Central memory CD8-positive, alpha-beta T cell (primary cell): ENCODE data around the gene ADIPOR2.

ENCODE experiments used
- ATAC-seq: fragments of 150-1000 bp; cut with Tn5 transposase; replicated peaks from 2 replicates; pipeline ENCODE4 v1.10.0; 2022; ENCODE audit warnings: mild to moderate bottlenecking, moderate FRiP score, moderate number of reproducible peaks; ENCODE audit not compliant: poor library complexity, severe bottlenecking; ENCODE audit errors: extremely low read depth
- DNase-seq, 2 donors: peaks; one replicate each; pipeline ENCODE4 v3.0.0; 2021; ENCODE audit warnings: low spot score in 2 of 2
- H3K27ac Mint-ChIP-seq: one replicate; pipeline ENCODE4 v1.8.0; 2022; ENCODE audit warnings: low read depth, mild to moderate bottlenecking, moderate library complexity, mixed read lengths
- H3K27me3 Mint-ChIP-seq: one replicate; pipeline ENCODE4 v1.8.0; 2022; ENCODE audit warnings: mixed read lengths
- H3K36me3 Mint-ChIP-seq: one replicate; pipeline ENCODE4 v1.8.0; 2022; ENCODE audit warnings: mild to moderate bottlenecking, moderate library complexity, mixed read lengths; ENCODE audit not compliant: insufficient read depth
- H3K4me1 Mint-ChIP-seq: one replicate; pipeline ENCODE4 v1.8.0; 2022; ENCODE audit warnings: mixed read lengths
- H3K4me3 Mint-ChIP-seq: one replicate; pipeline ENCODE4 v1.8.0; 2022; ENCODE audit warnings: mild to moderate bottlenecking, moderate library complexity, mixed read lengths
- H3K9me3 Mint-ChIP-seq: one replicate; pipeline ENCODE4 v1.8.0; 2022; ENCODE audit warnings: mixed read lengths

The ADIPOR2 gene

GRCh38 chr12:1781772-1782171, 90.9 kb downstream of the ADIPOR2 start:
- no peak for DNase-seq
- H3K27ac Mint-ChIP-seq = peak overlapping the region; percentile 22

GRCh38 chr12:1782215-1782614, 91.3 kb downstream of the ADIPOR2 start:
- Mint-ChIP-seq H3K9me3 (no peaks in the 10 kb centered on the region), H3K4me1 (peaks cover 5% of the 10 kb centered on the region), H3K4me3 (no peak overlapping the region), H3K27me3 (no peaks in the 10 kb centered on the region), H3K27ac (peak overlapping the region; percentile 22), H3K36me3 (peaks cover 25% of the 10 kb centered on the region)
- ATAC-seq = no peak
- no peak for DNase-seq

More at GRCh38 chr12:1781772-1782171, 90.9 kb downstream of the ADIPOR2 start:
- H3K4me1 Mint-ChIP-seq = peaks cover 5% of the 10 kb centered on the region
- ATAC-seq = no peak
- no peak overlapping the region for H3K4me3 Mint-ChIP-seq
- H3K36me3 Mint-ChIP-seq = peaks cover 25% of the 10 kb centered on the region
- no peaks in the 10 kb centered on the region for H3K27me3 Mint-ChIP-seq
- no peaks in the 10 kb centered on the region for H3K9me3 Mint-ChIP-seq

- no peaks in the 10 kb centered on the region for H3K27me3 Mint-ChIP-seq
- H3K9me3 Mint-ChIP-seq = no peaks in the 10 kb centered on the region
- DNase-seq (no peak), ATAC-seq (no peak)
- H3K4me3 Mint-ChIP-seq = no peak overlapping the region
- H3K27ac Mint-ChIP-seq = no peak overlapping the region
- peaks cover 7% of the 10 kb centered on the region for H3K36me3 Mint-ChIP-seq
- H3K4me1 Mint-ChIP-seq = peaks cover 21% of the 10 kb centered on the region
These were observed 96.8 kb downstream of the ADIPOR2 start for GRCh38 chr12:1787714-1788113.

- Mint-ChIP-seq H3K27me3 (no peaks in the 10 kb centered on the region), H3K27ac (no peak overlapping the region), H3K36me3 (peaks cover 3% of the 10 kb centered on the region), H3K4me1 (peaks cover 17% of the 10 kb centered on the region), H3K4me3 (no peak overlapping the region), H3K9me3 (no peaks in the 10 kb centered on the region)
- no peak for ATAC-seq
- no peak for DNase-seq
These were observed 99.6 kb downstream of the ADIPOR2 start for GRCh38 chr12:1790444-1790843.

- DNase-seq (peak in 1 of 2 donors; percentile 65), ATAC-seq (peak; percentile 30)
- Mint-ChIP-seq H3K27ac (peak overlapping the region; percentile 29), H3K4me3 (no peak overlapping the region), H3K4me1 (peaks cover 21% of the 10 kb centered on the region), H3K27me3 (no peaks in the 10 kb centered on the region), H3K9me3 (no peaks in the 10 kb centered on the region), H3K36me3 (peaks cover 3% of the 10 kb centered on the region)
These were observed 100.4 kb downstream of the ADIPOR2 start for GRCh38 chr12:1791104-1791841.

- Mint-ChIP-seq H3K4me1 (peaks cover 21% of the 10 kb centered on the region), H3K36me3 (peaks cover 3% of the 10 kb centered on the region), H3K4me3 (no peak overlapping the region), H3K27me3 (no peaks in the 10 kb centered on the region), H3K27ac (no peak overlapping the region), H3K9me3 (no peaks in the 10 kb centered on the region)
- no peak for ATAC-seq
- DNase-seq = no peak
These were observed 101.5 kb downstream of the ADIPOR2 start for GRCh38 chr12:1792406-1792805.

- Mint-ChIP-seq H3K4me3 (no peak overlapping the region), H3K27ac (no peak overlapping the region), H3K9me3 (no peaks in the 10 kb centered on the region), H3K4me1 (peaks cover 24% of the 10 kb centered on the region), H3K27me3 (no peaks in the 10 kb centered on the region), H3K36me3 (peaks cover 3% of the 10 kb centered on the region)
- ATAC-seq (no peak), DNase-seq (no peak)
These were observed 102.7 kb downstream of the ADIPOR2 start for GRCh38 chr12:1793426-1794210.

GRCh38 chr12:1794440-1795090, 103.7 kb downstream of the ADIPOR2 start:
- ATAC-seq (no peak), DNase-seq (no peak)
- Mint-ChIP-seq H3K4me1 (peaks cover 27% of the 10 kb centered on the region), H3K4me3 (no peak overlapping the region), H3K27ac (no peak overlapping the region), H3K27me3 (no peaks in the 10 kb centered on the region), H3K36me3 (peaks cover 3% of the 10 kb centered on the region), H3K9me3 (no peaks in the 10 kb centered on the region)

GRCh38 chr12:1795221-1795784, 104.4 kb downstream of the ADIPOR2 start:
- Mint-ChIP-seq H3K27ac (peak overlapping the region; percentile 74), H3K4me3 (peak overlapping the region; percentile 83), H3K4me1 (peaks cover 31% of the 10 kb centered on the region), H3K36me3 (peaks cover 3% of the 10 kb centered on the region), H3K9me3 (no peaks in the 10 kb centered on the region), H3K27me3 (no peaks in the 10 kb centered on the region)
- ATAC-seq (no peak), DNase-seq (no peak)

- DNase-seq = peak; percentile 90 to 91
- Mint-ChIP-seq H3K9me3 (no peaks in the 10 kb centered on the region), H3K4me3 (peak overlapping the region; percentile 83), H3K36me3 (peaks cover 3% of the 10 kb centered on the region), H3K27me3 (no peaks in the 10 kb centered on the region), H3K4me1 (peaks cover 30% of the 10 kb centered on the region), H3K27ac (peak overlapping the region; percentile 74)
- peak; percentile 96 for ATAC-seq
These were observed 105.1 kb downstream of the ADIPOR2 start for GRCh38 chr12:1795785-1796514.

- Mint-ChIP-seq H3K9me3 (no peaks in the 10 kb centered on the region), H3K36me3 (peaks cover 3% of the 10 kb centered on the region), H3K27me3 (no peaks in the 10 kb centered on the region), H3K27ac (peak overlapping the region; percentile 74), H3K4me3 (peak overlapping the region; percentile 83), H3K4me1 (peaks cover 24% of the 10 kb centered on the region)
- no peak for DNase-seq
- peak; percentile 40 for ATAC-seq
These were observed 105.7 kb downstream of the ADIPOR2 start for GRCh38 chr12:1796515-1797010.
